ENCODE data around the gene SYNCRIP.
"Not testable (repeated sequence)": the region's sequence is repeated elsewhere in the genome, so short reads cannot be mapped to it uniquely, and the experiment has no call there.

SYNCRIP gene

DNA sequence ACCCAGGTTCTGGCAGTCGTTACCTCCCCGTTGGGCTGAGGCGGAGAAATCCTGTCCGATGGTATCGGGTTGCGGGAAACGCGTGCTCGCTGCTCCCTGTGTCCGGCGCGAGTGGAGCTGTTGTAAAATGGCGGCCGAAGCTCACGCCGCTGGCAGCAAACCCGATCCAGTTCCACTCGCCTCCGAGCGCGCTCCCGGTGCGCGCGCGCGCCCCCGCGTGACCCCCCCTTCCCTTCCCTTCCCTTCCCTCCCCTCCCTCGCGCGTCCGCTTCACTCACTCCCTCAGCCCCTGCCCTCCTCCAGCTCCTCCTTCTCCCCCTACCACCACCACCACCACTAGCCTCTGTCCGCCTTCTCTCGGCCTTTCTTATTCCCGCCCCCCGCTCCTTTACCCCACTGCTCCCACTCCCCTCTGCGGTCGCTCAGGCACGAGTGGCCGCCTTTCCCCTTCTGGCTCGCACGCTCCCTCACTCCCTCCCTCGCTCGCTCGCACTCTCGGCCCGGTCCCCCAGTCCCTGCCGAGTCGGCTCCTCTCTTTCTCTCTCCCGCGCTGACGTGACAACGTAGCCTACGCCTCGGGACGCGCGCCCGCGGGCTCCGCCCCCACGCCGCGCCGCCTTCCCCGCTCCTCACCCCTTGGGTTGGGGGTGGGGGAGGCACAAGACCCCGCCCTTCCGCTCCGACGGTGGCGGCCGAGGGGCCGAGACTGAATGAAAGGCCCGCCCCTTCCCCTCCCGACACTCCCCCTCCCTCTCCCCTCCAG is at the start of gene SYNCRIP:
Gene SYNCRIP, minus strand, starts transcription at position 113 of the 763 bp plus-strand sequence. CDS start 1,447 bp downstream, outside the sequence.
- peak; percentile 97 to 98 (median 98) for DNase-seq

- DNase-seq: no peak
Measured at GRCh38 chr6:85691478-85691877, 48.8 kb upstream of the SYNCRIP start.

DNA sequence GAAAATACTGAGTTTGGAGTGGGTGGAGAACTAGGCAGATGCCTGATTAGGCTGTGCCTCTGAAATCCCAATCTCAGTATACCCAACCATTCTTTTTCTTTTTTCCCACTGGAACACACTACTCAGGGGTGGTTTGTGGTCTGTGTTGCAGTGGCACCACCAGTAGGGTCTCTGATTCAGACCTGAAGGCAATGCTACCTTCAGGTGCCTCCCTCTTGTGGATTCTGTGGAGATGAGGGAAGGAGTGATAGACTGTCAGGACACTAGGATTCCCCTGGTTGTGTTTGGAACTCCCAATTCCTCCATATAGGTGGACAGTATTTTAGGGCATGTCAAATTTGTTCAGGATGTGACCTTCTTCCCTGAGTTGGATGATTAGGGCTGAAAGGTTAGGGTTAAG is 47.4 kb upstream of the SYNCRIP start:
- no peak for DNase-seq

DNA sequence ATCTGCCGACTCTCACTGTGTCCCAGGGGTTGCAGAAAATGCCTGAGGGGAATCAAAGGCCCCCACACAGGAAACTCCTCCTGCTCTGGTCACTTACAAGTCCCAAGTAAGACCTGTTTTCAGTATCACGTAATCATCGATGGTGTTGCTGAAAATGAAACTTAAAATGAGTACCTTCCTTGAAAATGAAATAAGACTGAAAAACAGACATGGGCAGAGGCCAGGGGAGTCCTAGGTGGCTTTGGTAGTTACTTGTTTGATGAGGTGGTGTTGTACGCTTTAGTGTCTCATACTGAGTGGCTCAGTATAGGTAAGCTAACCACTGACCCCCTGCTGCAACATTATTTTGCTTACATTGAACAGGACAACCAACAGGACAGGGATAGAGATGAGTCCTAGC is 43.0 kb upstream of the SYNCRIP start:
- no peak for DNase-seq

GRCh38 chr6:85684809-85685171 is 42.1 kb upstream of the SYNCRIP start:
- no peak for DNase-seq

DNA sequence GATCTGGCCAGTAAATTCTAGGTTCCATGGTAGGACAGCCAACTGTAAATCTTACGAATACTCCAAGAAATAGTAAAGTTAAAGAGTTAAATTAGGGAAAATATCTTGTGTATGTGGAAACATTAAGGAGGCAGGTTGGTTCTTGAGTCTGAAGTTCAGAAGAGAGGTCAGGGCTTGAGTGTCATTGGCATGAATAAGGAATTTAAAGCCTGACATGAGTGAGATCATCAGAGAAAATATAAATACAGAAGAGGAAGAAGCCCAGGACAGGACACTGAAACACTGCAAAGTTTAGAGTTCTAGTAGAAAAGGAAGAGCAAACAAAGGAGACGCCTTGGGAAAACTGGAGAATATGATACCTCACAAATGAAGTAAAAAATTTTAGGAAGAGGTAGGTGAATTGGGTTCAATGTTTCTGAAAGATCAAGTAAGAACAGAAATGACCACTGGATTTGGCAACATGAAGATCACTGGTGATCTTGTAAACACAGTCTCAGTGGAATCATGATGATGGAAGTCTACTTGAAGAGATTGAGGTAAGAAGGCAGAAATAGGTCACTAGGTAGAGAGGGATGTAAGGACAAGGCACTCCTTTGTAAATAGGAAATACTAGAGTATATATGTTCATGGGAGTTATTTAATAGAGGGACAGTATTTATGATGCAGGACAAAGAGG is 41.6 kb upstream of the SYNCRIP start:
- DNase-seq: no peak

DNA sequence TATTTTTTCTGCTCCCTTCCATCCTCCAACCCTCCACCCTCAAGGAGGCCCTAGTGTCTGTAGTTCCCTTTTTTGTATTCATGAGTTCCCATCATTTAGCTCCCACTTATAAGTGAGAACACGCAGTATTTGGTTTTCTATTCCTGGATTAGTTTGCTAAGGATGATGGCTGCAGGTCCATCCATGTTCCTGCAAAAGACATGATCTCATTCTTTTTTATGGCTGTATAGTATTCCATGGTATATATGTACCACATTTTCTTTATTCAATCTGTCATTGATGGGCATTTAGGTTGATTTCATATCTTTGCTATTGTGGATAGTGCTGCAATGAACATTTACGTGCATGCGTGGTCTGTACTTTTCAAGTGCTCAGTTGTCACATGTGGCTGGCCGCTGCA is 39.2 kb upstream of the SYNCRIP start:
- not testable (repeated sequence) for DNase-seq

DNA sequence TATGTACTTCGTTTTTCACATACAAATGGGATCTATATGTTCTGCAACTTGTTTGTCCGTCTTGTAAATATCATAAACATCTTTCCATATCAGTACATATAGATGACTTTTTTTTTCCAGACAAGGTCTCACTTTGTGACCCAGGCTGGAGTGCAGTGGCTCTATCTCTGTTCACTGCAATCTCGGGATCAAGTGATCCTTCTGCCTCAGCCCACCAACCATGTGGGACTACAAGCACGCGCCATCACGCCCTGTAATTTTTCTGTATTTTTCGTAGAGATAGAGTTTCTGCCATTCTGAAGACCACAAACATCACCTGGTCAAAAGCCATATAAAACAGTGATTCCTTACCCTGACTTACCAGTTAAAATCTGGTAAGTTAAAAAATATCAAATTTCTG is 37.7 kb upstream of the SYNCRIP start:
- no peak for DNase-seq

DNA sequence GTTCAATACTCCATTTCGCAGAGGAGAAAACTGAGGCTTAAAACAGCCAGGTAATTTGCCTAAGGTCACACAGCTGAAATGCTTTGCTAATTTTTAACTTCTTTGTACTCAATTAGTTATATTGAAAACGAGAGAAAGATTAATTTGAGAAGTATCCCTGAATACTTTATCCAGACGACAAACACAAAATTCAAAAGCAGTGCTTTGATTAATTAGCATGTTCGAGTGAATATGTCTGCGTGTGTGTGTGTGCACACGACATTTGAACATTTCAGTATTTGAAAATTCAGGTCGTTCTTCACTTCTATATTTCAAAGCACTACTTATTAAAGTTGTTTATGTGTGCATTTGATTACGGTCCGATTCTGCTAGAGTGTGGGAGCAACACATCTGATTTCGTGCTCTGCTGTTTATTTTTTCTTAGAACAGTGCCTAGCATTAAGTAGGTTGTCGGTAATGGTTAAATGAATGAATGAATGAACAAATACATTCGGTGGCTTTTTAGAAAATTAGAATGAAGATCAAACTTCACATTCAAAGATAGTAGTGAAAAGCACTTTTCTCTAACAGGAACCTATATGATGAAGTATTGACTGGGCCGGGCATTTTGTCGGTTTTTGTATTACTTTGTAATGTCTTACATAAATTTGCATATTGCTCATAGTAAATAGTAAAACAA is 36.9 kb upstream of the SYNCRIP start:
- no peak for DNase-seq

GRCh38 chr6:85678602-85679444 is 36.1 kb upstream of the SYNCRIP start:
- peak; percentile 99 for DNase-seq

GRCh38 chr6:85678026-85678601 is 35.4 kb upstream of the SYNCRIP start:
- DNase-seq: peak in 1 of 3 experiments; percentile 24

DNA sequence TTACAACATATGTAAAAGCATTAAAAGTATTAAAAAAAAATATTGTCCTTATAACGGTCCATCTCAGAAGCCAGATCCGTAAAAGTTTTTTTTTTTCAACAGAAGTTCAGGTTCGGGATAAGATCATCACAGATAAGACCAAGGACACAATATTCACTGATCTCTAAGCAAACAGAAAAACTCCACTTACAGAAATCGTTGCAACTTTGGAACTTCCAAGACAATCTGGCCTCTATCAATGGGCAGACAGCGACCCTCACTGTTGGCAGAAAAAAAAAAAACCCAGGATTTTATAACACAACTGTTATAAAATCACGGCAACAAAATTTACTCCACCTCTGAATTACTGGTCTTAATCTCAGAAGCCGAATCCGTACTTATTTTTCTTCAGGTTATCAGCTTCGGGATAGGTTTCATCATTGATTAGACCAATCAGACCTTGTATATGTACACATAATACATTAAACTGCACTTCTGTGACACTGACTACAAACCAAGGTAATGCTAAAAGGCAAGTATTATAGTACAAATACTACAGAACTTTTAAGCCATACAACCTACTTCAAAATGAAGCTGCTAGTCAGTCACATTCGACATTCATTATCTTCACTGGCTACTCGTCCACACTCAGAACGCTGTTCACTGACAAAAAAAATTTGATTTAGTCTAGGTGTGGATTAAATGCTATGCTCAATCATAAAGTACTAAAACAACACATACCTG is 34.7 kb upstream of the SYNCRIP start:
- peak in 1 of 3 experiments; percentile 59 for DNase-seq

GRCh38 chr6:85676086-85676729 is 33.5 kb upstream of the SYNCRIP start:
- DNase-seq: no peak

- no peak for DNase-seq
Measured at GRCh38 chr6:85675030-85675819, 32.5 kb upstream of the SYNCRIP start.

DNA sequence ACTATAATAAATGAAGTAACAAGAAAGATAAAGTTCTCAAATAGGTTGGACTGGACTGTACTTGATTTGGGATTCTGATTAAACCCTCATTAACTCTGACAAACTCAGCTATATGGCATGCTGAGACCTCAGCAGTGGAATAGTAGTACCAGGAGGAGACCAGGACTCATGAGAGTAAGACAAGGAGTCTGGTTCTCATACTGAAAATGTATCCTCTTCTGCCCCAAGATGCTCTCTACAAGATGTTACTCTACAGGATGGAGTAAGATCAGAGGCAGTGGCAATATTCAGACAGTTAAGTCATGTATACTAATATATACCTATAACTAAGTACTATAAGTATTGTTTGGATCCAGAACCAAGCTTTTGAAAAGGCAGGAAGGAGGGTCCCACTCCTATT is 31.9 kb upstream of the SYNCRIP start:
- DNase-seq: no peak

GRCh38 chr6:85673198-85674139 is 30.8 kb upstream of the SYNCRIP start:
- no peak for DNase-seq

- DNase-seq: no peak
Measured at GRCh38 chr6:85672623-85673022, 29.9 kb upstream of the SYNCRIP start.

DNA sequence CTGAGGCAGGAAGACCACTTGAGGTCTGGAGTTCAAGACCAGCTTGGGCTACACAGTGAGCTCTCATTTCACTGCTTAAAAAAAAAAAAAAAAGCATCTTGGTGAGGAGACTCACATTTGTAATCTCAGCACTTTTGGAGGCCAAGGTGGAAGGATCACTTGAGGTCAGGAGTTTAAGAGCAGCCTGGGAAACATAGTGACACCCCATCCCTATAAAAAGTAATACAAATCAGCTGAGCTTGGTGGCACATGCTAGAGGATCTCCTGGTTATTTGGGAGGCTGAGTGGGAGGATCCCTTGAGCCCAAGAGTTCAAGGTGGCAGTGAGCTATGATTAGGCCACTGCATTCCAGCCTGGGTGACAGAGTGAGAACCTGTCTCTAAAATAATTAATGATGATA is 29.4 kb upstream of the SYNCRIP start:
- no peak for DNase-seq

- no peak for DNase-seq
Measured at GRCh38 chr6:85670573-85670972, 27.9 kb upstream of the SYNCRIP start.
